HepG2 (cell line): Measurements from ENCODE around the gene EXOSC7. TPM values are rescaled to one million over a fixed set of nuclear protein-coding genes. Genes with fewer than 3 reads are reported as not detected.

Source experiments
- ATAC-seq: fragments of 200-7000 bp; cut with Tn5 transposase; 3 replicates; pipeline ENCODE4 v1.9.1; 2020; ENCODE audit warnings: mild to moderate bottlenecking, moderate library complexity
- BruUV-seq: library from RNA; stranded (reverse); fragments of 400-500 nt; replicated peaks from 2 replicates; lab custom pipeline; 2021; lab: Mats Ljungman, UMichigan
- CTCF ChIA-PET: fragments of 300-600 bp; formaldehyde crosslinking; extraction: SDS; loops from one replicate; lab custom pipeline; 2021; ENCODE audit warnings: low total read pairs, inconsistent platforms, low intra/inter-chr PET ratio; lab: Yijun Ruan, JAX
- POLR2A ChIA-PET: fragments of 350-600 bp; sonication (Branson Sonifier 250); formaldehyde crosslinking; loops from one replicate; lab custom pipeline; 2020; ENCODE audit warnings: antibody characterized with exemption, inconsistent platforms; lab: Yijun Ruan, JAX
- DNase-seq: peaks from one replicate; pipeline ENCODE4 v3.0.0-alpha.2; 2015; ENCODE audit warnings: low spot score
- FAIRE-seq: peaks from 3 replicates; lab custom pipeline; 2011; peaks lifted over from hg19 to GRCh38; lab: Jason Lieb, UNC
- H2AFZ ChIP-seq: one replicate; pipeline ENCODE4 v1.6.1; 2011; ENCODE audit warnings: low read length, inconsistent platforms
- H3K27ac ChIP-seq: fragments of 300-600 bp; 3 replicates; pipeline ENCODE4 v1.8.0; 2011; ENCODE audit warnings: mixed run types, mild to moderate bottlenecking, mixed read lengths, low read length, inconsistent platforms; ENCODE audit not compliant: insufficient read depth; ENCODE audit errors: extremely low read length
- H3K27me3 ChIP-seq, 2 experiments: fragments of 200-600 bp in 1 of 2; 2 replicates in 1 of 2; 3 replicates in 1 of 2; pipeline versions ENCODE4 v1.6.0 to v1.8.0; 2011; ENCODE audit warnings: low read length in 2 of 2, mild to moderate bottlenecking in 2 of 2, moderate library complexity in 2 of 2, inconsistent platforms in 1 of 2; ENCODE audit not compliant: insufficient read depth in 2 of 2, control insufficient read depth in 1 of 2
- H3K36me3 ChIP-seq, 2 experiments: fragments of 200-600 bp in 1 of 2; replicated peaks in 1 of 2; 2 replicates in 1 of 2; 3 replicates in 1 of 2; pipeline versions ENCODE4 v1.5.1 to v1.8.0; 2011; ENCODE audit warnings: low read length in 2 of 2, inconsistent platforms in 1 of 2; ENCODE audit not compliant: insufficient read depth in 2 of 2, control insufficient read depth in 1 of 2
- H3K4me1 ChIP-seq: 2 replicates; pipeline ENCODE4 v1.5.1; 2012; ENCODE audit warnings: low read length, inconsistent platforms; ENCODE audit not compliant: insufficient read depth
- H3K4me2 ChIP-seq: 2 replicates; pipeline ENCODE4 v1.6.0; 2011; ENCODE audit warnings: low read depth, low read length, inconsistent platforms
- H3K4me3 ChIP-seq, 3 experiments: fragments of 200-600 bp in 1 of 3; sonication (generic), shearing (Covaris generic) in 1 of 3; replicated peaks in 1 of 3; 2 replicates each; pipeline ENCODE4 v1.5.1; 2011 to 2016; ENCODE audit warnings: low read length in 3 of 3, inconsistent platforms in 2 of 3, low read depth in 2 of 3, mild to moderate bottlenecking in 2 of 3, control low read depth in 1 of 3, mixed read lengths in 1 of 3; ENCODE audit not compliant: insufficient read depth in 1 of 3
- H3K79me2 ChIP-seq: one replicate; pipeline ENCODE4 v1.6.1; 2011; ENCODE audit warnings: low read length, inconsistent platforms; ENCODE audit not compliant: insufficient read depth
- H3K9ac ChIP-seq: 2 replicates; pipeline ENCODE4 v1.6.0; 2011; ENCODE audit warnings: mild to moderate bottlenecking, low read depth, low read length, inconsistent platforms; ENCODE audit not compliant: insufficient read depth
- H3K9me3 ChIP-seq: 2 replicates; pipeline ENCODE4 v1.5.1; 2012; ENCODE audit warnings: mild to moderate bottlenecking, low read length
- H4K20me1 ChIP-seq: 2 replicates; pipeline ENCODE4 v1.6.0; 2011; ENCODE audit warnings: inconsistent platforms, mild to moderate bottlenecking, low read length, moderate library complexity; ENCODE audit not compliant: insufficient read depth
- KLF16 ChIP-seq, 2 experiments: sonication (generic) in 1 of 2; formaldehyde crosslinking in 1 of 2; IDR thresholded peaks; 2 replicates each; pipeline versions ENCODE4 v1.6.1 to v1.8.0; 2016 to 2023; ENCODE audit warnings: missing genetic modification reagents in 2 of 2, missing compliant biosample characterization in 1 of 2
- PAF1 ChIP-seq: IDR thresholded peaks from 2 replicates; pipeline ENCODE4 v1.6.1; 2016; ENCODE audit warnings: missing genetic modification reagents, missing compliant biosample characterization
- SRSF9 ChIP-seq: fragments of 200-400 bp; formaldehyde crosslinking; IDR thresholded peaks from 2 replicates; pipeline ENCODE4 v1.6.1; 2018; ENCODE audit warnings: borderline replicate concordance, mild to moderate bottlenecking, low read depth, low read length; ENCODE audit not compliant: insufficient read depth, poor library complexity, severe bottlenecking
- TBP ChIP-seq: sonication (generic); formaldehyde crosslinking; IDR thresholded peaks from 2 replicates; pipeline ENCODE4 v1.5.0; 2020; ENCODE audit warnings: missing genetic modification reagents
- YEATS4 ChIP-seq: sonication (generic); formaldehyde crosslinking; IDR thresholded peaks from 2 replicates; pipeline ENCODE4 v1.4.0; 2020; ENCODE audit warnings: missing genetic modification reagents, borderline replicate concordance
- ZBTB38 ChIP-seq: sonication (generic); formaldehyde crosslinking; IDR thresholded peaks from 2 replicates; pipeline ENCODE4 v1.5.1; 2020; ENCODE audit warnings: mild to moderate bottlenecking, missing genetic modification reagents
- ZNF281 ChIP-seq: sonication (generic); formaldehyde crosslinking; IDR thresholded peaks from 2 replicates; pipeline ENCODE4 v1.4.0; 2020; ENCODE audit warnings: missing genetic modification reagents, borderline replicate concordance
- ZNF530 ChIP-seq: sonication (generic); formaldehyde crosslinking; IDR thresholded peaks from 2 replicates; pipeline ENCODE4 v1.5.0; 2020; ENCODE audit warnings: low read depth, mild to moderate bottlenecking, missing genetic modification reagents
- WGBS: methylation state at CpG from one replicate; pipeline ENCODE4 v1.1.6; 2017; ENCODE audit warnings: low lambda C conversion rate; 5-methylcytosine and 5-hydroxymethylcytosine counted together
- in situ Hi-C: cut with HindIII; loops from 2 replicates; pipeline ENCODE4 v1.10.0; 2017; ENCODE audit warnings: low pct_unique_long_range_greater_than_20kb; ENCODE audit not compliant: extremely low pct_ligation_motif_present
- intact Hi-C: fragments of 100-400 bp; cut with micrococcal nuclease; formaldehyde crosslinking; loops from one replicate; pipeline ENCODE4 v1.10.0; 2022; ENCODE audit not compliant: unreplicated experiment
- polyA plus RNA-seq, 8 experiments: library from polyadenylated mRNA; depleted of rRNA in 3 of 8; stranded (reverse) in 7 of 8; unstranded in 1 of 8; fragments of >200 nt; fragmentation: Illumina TruSeq in 4 of 8; extraction: Trizol in 4 of 8; gene quantifications; 2 replicates each; pipeline versions ENCODE4 v1.2.1 to v1.2.3, GENCODE V29; 2011 to 2016; ENCODE audit warnings: low read depth in 4 of 8, missing spikeins in 1 of 8, mixed read lengths in 1 of 8; ENCODE audit not compliant: insufficient read depth in 1 of 8
- total RNA-seq, 5 experiments: library from RNA; depleted of rRNA; stranded (reverse); fragments of >200 nt; fragmentation: Illumina TruSeq; extraction: Trizol; gene quantifications; 2 replicates each; pipeline ENCODE4 v1.2.3, GENCODE V29; 2016; ENCODE audit warnings: low read depth in 1 of 5
- TF ChIP-seq, protein P1 (sequence below): sonication (generic); formaldehyde crosslinking; IDR thresholded peaks from 2 replicates; pipeline ENCODE4 v1.4.0; 2020; ENCODE audit warnings: mild to moderate bottlenecking, missing genetic modification reagents
- TF ChIP-seq, protein P2 (sequence below): sonication (generic); formaldehyde crosslinking; IDR thresholded peaks from 2 replicates; pipeline ENCODE4 v1.8.1; 2023; ENCODE audit warnings: mild to moderate bottlenecking, inconsistent platforms, moderate library complexity, missing genetic modification reagents, borderline replicate concordance

EXOSC7 gene
- total and polyA plus RNA-seq, 2 of the 13 experiments (the other 11 are each of a cell fraction or from before 2014, with no cell fraction given) = 68.3 to 74.7 TPM

DNA sequence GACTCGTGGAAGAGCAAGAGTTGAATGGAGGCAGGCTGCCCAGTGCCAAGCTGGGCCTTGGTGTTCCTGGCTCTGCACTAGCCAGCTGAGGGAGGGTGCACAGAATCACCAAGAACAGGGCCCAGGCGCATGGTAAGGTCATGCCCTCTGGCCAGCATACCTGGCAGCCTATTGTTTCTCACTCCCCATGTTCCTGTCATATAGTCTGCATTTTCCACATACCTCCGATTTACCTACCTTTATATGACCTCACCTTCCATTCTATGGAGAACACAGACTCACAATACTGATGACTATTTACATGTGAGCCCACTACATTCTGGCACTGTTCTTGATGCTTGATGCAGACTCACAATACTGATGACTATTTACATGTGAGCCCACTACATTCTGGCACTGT, 55.5 kb downstream of the EXOSC7 start:
- CTCF ChIA-PET = no interaction called here
- DNase-seq = no peak
- no peaks in the 10 kb centered on the region for H3K79me2 ChIP-seq
- TF ChIP-seq YEATS4 (CRISPR knock-in tag) (no peak), ZBTB38 (CRISPR knock-in tag) (no peak), ZNF530 (CRISPR knock-in tag) (no peak), TBP (CRISPR knock-in tag) (no peak), PAF1 (no peak), ZNF281 (CRISPR knock-in tag) (no peak), KLF16 (CRISPR knock-in tag; IDR thresholded peaks at IDR 0.05) (no peak), SRSF9 (no peak)
- TF ChIP-seq, protein P1, sequence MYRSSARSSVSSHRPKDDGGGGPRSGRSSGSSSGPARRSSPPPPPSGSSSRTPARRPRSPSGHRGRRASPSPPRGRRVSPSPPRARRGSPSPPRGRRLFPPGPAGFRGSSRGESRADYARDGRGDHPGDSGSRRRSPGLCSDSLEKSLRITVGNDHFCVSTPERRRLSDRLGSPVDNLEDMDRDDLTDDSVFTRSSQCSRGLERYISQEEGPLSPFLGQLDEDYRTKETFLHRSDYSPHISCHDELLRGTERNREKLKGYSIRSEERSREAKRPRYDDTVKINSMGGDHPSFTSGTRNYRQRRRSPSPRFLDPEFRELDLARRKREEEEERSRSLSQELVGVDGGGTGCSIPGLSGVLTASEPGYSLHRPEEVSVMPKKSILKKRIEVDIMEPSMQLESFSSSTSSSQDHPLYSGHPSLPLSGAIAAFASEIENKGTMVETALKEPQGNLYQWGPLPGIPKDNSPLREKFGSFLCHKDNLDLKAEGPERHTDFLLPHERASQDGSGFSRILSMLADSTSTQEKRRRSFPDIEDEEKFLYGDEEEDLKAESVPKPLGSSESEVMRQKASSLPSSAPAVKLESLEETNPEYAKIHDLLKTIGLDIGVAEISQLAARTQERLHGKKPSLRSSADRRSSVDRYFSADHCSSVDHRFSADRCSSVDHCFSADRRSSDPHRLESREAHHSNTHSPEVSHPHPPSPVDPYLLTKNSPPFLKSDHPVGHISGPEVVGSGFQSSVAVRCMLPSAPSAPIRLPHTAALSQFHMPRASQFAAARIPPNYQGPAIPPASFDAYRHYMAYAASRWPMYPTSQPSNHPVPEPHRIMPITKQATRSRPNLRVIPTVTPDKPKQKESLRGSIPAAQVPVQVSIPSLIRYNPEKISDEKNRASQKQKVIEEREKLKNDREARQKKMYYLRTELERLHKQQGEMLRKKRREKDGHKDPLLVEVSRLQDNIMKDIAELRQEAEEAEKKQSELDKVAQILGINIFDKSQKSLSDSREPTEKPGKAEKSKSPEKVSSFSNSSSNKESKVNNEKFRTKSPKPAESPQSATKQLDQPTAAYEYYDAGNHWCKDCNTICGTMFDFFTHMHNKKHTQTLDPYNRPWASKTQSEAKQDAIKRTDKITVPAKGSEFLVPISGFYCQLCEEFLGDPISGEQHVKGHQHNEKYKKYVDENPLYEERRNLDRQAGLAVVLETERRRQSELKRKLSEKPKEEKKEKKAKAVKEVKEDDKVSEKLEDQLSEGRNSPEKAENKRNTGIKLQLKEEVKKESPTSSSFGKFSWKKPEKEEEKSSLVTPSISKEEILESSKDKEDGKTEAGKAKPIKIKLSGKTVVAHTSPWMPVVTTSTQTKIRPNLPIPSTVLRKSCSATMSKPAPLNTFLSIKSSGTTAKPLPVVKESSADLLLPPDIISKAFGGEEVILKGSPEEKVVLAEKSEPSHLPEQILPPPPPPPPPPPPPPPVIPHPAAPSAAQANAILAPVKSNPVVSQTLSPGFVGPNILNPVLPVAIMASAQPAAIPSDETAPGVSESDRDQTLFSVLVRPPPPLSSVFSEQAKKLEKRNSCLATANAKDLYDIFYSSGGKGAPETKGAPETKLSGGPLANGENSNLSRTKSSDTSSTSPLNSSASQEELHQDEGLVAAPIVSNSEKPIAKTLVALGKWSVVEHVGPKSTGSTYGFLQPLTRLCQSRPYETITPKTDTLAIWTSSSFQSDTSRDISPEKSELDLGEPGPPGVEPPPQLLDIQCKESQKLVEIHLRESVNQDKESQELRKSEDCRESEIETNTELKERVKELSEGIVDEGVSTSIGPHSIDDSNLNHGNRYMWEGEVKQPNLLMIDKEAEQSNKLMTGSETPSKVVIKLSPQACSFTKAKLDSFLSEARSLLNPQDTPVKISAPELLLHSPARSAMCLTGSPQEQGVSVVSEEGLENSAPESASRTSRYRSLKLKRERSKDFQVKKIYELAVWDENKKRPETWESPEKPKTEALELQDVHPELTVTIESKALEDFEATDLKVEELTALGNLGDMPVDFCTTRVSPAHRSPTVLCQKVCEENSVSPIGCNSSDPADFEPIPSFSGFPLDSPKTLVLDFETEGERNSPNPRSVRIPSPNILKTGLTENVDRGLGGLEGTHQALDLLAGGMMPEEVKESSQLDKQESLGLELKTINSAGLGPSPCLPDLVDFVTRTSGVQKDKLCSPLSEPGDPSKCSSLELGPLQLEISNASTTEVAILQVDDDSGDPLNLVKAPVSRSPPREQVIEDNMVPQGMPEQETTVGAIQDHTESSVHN (CRISPR knock-in tag) = no peak
- TF ChIP-seq, protein P2, sequence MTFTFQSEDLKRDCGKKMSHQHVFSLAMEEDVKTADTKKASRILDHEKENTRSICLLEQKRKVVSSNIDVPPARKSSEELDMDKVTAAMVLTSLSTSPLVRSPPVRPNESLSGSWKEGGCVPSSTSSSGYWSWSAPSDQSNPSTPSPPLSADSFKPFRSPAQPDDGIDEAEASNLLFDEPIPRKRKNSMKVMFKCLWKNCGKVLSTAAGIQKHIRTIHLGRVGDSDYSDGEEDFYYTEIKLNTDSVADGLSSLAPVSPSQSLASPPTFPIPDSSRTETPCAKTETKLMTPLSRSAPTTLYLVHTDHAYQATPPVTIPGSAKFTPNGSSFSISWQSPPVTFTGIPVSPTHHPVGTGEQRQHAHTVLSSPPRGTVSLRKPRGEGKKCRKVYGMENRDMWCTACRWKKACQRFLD (CRISPR knock-in tag) = no peak
- TF ChIP-seq, all 625 proteins: peak for 0
- intact Hi-C loops (no loop called here), in situ Hi-C loops (loop anchor here (25.0 kb wide), 1 partner anchor 456 kb away; no protein-coding TSS in a partner anchor)
- no peaks in the 10 kb centered on the region for H3K9me3 ChIP-seq
- H3K27ac ChIP-seq = no peak overlapping the region
- ATAC-seq = no peak
- H3K4me3 ChIP-seq = no peak overlapping the region
- H3K27me3 ChIP-seq = peaks cover 0 to 21% of the 10 kb centered on the region in 2 experiments; a peak in 2 of 5 replicates
- no peaks in the 10 kb centered on the region for H4K20me1 ChIP-seq
- WGBS = 39% methylated on average over 1 of the region's 3 CpGs
- POLR2A ChIA-PET = no interaction called here
- H3K4me2 ChIP-seq = no peak overlapping the region
- BruUV-seq = no TSS peak
- H2AFZ ChIP-seq = no peak overlapping the region
- no peak for FAIRE-seq
- H3K36me3 ChIP-seq = no peaks in the 10 kb centered on the region
- no peaks in the 10 kb centered on the region for H3K4me1 ChIP-seq
- H3K9ac ChIP-seq = no peak overlapping the region
